HepG2 (cell line): ENCODE results near the gene PRR15L. TPM values are rescaled to one million over a fixed set of nuclear protein-coding genes. Genes with fewer than 3 reads are reported as not detected.

Experiments
- ATAC-seq: fragments of 200-7000 bp; cut with Tn5 transposase; 3 replicates; pipeline ENCODE4 v1.9.1; 2020; ENCODE audit warnings: mild to moderate bottlenecking, moderate library complexity
- BruUV-seq: library from RNA; stranded (reverse); fragments of 400-500 nt; replicated peaks from 2 replicates; lab custom pipeline; 2021; lab: Mats Ljungman, UMichigan
- CTCF ChIA-PET: fragments of 300-600 bp; formaldehyde crosslinking; extraction: SDS; loops from one replicate; lab custom pipeline; 2021; ENCODE audit warnings: low total read pairs, inconsistent platforms, low intra/inter-chr PET ratio; lab: Yijun Ruan, JAX
- POLR2A ChIA-PET: fragments of 350-600 bp; sonication (Branson Sonifier 250); formaldehyde crosslinking; loops from one replicate; lab custom pipeline; 2020; ENCODE audit warnings: antibody characterized with exemption, inconsistent platforms; lab: Yijun Ruan, JAX
- DNase-seq: peaks from one replicate; pipeline ENCODE4 v3.0.0-alpha.2; 2015; ENCODE audit warnings: low spot score
- FAIRE-seq: peaks from 3 replicates; lab custom pipeline; 2011; peaks lifted over from hg19 to GRCh38; lab: Jason Lieb, UNC
- H2AFZ ChIP-seq: one replicate; pipeline ENCODE4 v1.6.1; 2011; ENCODE audit warnings: low read length, inconsistent platforms
- H3K27ac ChIP-seq: fragments of 300-600 bp; 3 replicates; pipeline ENCODE4 v1.8.0; 2011; ENCODE audit warnings: mixed run types, mild to moderate bottlenecking, mixed read lengths, low read length, inconsistent platforms; ENCODE audit not compliant: insufficient read depth; ENCODE audit errors: extremely low read length
- H3K27me3 ChIP-seq, 2 experiments: fragments of 200-600 bp in 1 of 2; 2 replicates in 1 of 2; 3 replicates in 1 of 2; pipeline versions ENCODE4 v1.6.0 to v1.8.0; 2011; ENCODE audit warnings: low read length in 2 of 2, mild to moderate bottlenecking in 2 of 2, moderate library complexity in 2 of 2, inconsistent platforms in 1 of 2; ENCODE audit not compliant: insufficient read depth in 2 of 2, control insufficient read depth in 1 of 2
- H3K36me3 ChIP-seq, 2 experiments: fragments of 200-600 bp in 1 of 2; replicated peaks in 1 of 2; 2 replicates in 1 of 2; 3 replicates in 1 of 2; pipeline versions ENCODE4 v1.5.1 to v1.8.0; 2011; ENCODE audit warnings: low read length in 2 of 2, inconsistent platforms in 1 of 2; ENCODE audit not compliant: insufficient read depth in 2 of 2, control insufficient read depth in 1 of 2
- H3K4me1 ChIP-seq: 2 replicates; pipeline ENCODE4 v1.5.1; 2012; ENCODE audit warnings: low read length, inconsistent platforms; ENCODE audit not compliant: insufficient read depth
- H3K4me2 ChIP-seq: 2 replicates; pipeline ENCODE4 v1.6.0; 2011; ENCODE audit warnings: low read depth, low read length, inconsistent platforms
- H3K4me3 ChIP-seq, 3 experiments: fragments of 200-600 bp in 1 of 3; sonication (generic), shearing (Covaris generic) in 1 of 3; replicated peaks in 1 of 3; 2 replicates each; pipeline ENCODE4 v1.5.1; 2011 to 2016; ENCODE audit warnings: low read length in 3 of 3, inconsistent platforms in 2 of 3, low read depth in 2 of 3, mild to moderate bottlenecking in 2 of 3, control low read depth in 1 of 3, mixed read lengths in 1 of 3; ENCODE audit not compliant: insufficient read depth in 1 of 3
- H3K79me2 ChIP-seq: one replicate; pipeline ENCODE4 v1.6.1; 2011; ENCODE audit warnings: low read length, inconsistent platforms; ENCODE audit not compliant: insufficient read depth
- H3K9ac ChIP-seq: 2 replicates; pipeline ENCODE4 v1.6.0; 2011; ENCODE audit warnings: mild to moderate bottlenecking, low read depth, low read length, inconsistent platforms; ENCODE audit not compliant: insufficient read depth
- H3K9me3 ChIP-seq: 2 replicates; pipeline ENCODE4 v1.5.1; 2012; ENCODE audit warnings: mild to moderate bottlenecking, low read length
- H4K20me1 ChIP-seq: 2 replicates; pipeline ENCODE4 v1.6.0; 2011; ENCODE audit warnings: inconsistent platforms, mild to moderate bottlenecking, low read length, moderate library complexity; ENCODE audit not compliant: insufficient read depth
- CEBPB ChIP-seq: IDR thresholded peaks from 2 replicates; pipeline ENCODE4 v1.6.1; 2011; ENCODE audit warnings: low read depth, low read length, improper control_type of control experiment, borderline replicate concordance
- FOSL1 ChIP-seq: sonication (generic); formaldehyde crosslinking; IDR thresholded peaks from 2 replicates; pipeline ENCODE4 v1.9.0; 2021; ENCODE audit warnings: missing genetic modification reagents, borderline replicate concordance
- HDAC6 ChIP-seq: fragments of 200-600 bp; sonication (generic); IDR thresholded peaks from 2 replicates; pipeline ENCODE4 v1.7.0; 2017; ENCODE audit warnings: mild to moderate bottlenecking, antibody characterized with exemption, low read length, low read depth
- HNF4A ChIP-seq: sonication (generic); formaldehyde crosslinking; IDR thresholded peaks from 2 replicates; pipeline ENCODE4 v1.4.0; 2020; ENCODE audit warnings: missing genetic modification reagents
- HNF4G ChIP-seq, 2 experiments: sonication (generic) in 1 of 2; formaldehyde crosslinking in 1 of 2; IDR thresholded peaks; 2 replicates each; pipeline versions ENCODE4 v1.4.0 to v1.6.1; 2011 to 2020; ENCODE audit warnings: borderline replicate concordance in 2 of 2, low read depth in 2 of 2, mild to moderate bottlenecking in 2 of 2, low read length in 1 of 2, missing genetic modification reagents in 1 of 2, moderate library complexity in 1 of 2
- KAT8 ChIP-seq: IDR thresholded peaks from 2 replicates; pipeline ENCODE4 v1.6.1; 2016; ENCODE audit warnings: missing genetic modification reagents, missing compliant biosample characterization
- KDM2A ChIP-seq: sonication (generic); formaldehyde crosslinking; IDR thresholded peaks from 2 replicates; pipeline ENCODE4 v1.4.0; 2020; ENCODE audit warnings: low read depth, missing genetic modification reagents, borderline replicate concordance
- NR2F6 ChIP-seq, 2 experiments: IDR thresholded peaks; 2 replicates each; pipeline ENCODE4 v1.6.1; 2016; ENCODE audit warnings: antibody characterized with exemption in 1 of 2, mild to moderate bottlenecking in 1 of 2
- PTBP1 ChIP-seq: fragments of 200-400 bp; formaldehyde crosslinking; IDR thresholded peaks from 2 replicates; pipeline ENCODE4 v1.6.1; 2018; ENCODE audit warnings: low read length, low read depth; ENCODE audit not compliant: poor library complexity, severe bottlenecking
- REXO4 ChIP-seq: sonication (generic); formaldehyde crosslinking; IDR thresholded peaks from 2 replicates; pipeline ENCODE4 v1.8.0; 2022; ENCODE audit warnings: missing genetic modification reagents, mild to moderate bottlenecking, borderline replicate concordance
- RXRB ChIP-seq: IDR thresholded peaks from 2 replicates; pipeline ENCODE4 v1.6.1; 2016; ENCODE audit warnings: borderline replicate concordance, missing genetic modification reagents, missing compliant biosample characterization
- SNAI1 ChIP-seq: sonication (generic); formaldehyde crosslinking; IDR thresholded peaks from 2 replicates; pipeline ENCODE4 v1.5.0; 2020; ENCODE audit warnings: mild to moderate bottlenecking, missing genetic modification reagents, borderline replicate concordance
- SOX13 ChIP-seq, 3 experiments: fragments of 450-650 bp in 1 of 3; sonication (generic) in 1 of 3; formaldehyde crosslinking in 1 of 3; IDR thresholded peaks in 2 of 3; conservative IDR thresholded peaks in 1 of 3; 2 replicates each; pipeline versions ENCODE4 v1.5.0 to v1.6.1; 2016 to 2020; ENCODE audit warnings: antibody characterized with exemption in 1 of 3, mild to moderate bottlenecking in 1 of 3, missing compliant biosample characterization in 1 of 3, missing genetic modification reagents in 1 of 3, moderate library complexity in 1 of 3
- ZFX ChIP-seq: sonication (generic); formaldehyde crosslinking; IDR thresholded peaks from 2 replicates; pipeline ENCODE4 v1.4.0; 2020; ENCODE audit warnings: mild to moderate bottlenecking, low read depth, missing genetic modification reagents, moderate library complexity
- ZFY ChIP-seq: sonication (generic); formaldehyde crosslinking; IDR thresholded peaks from 2 replicates; pipeline ENCODE4 v1.4.0; 2020; ENCODE audit warnings: missing genetic modification reagents
- ZKSCAN8 ChIP-seq: IDR thresholded peaks from 2 replicates; pipeline ENCODE4 v1.6.1; 2016; ENCODE audit warnings: borderline replicate concordance, missing genetic modification reagents, missing compliant biosample characterization
- ZMYM4 ChIP-seq: sonication (generic); formaldehyde crosslinking; IDR thresholded peaks from 2 replicates; pipeline ENCODE4 v1.8.1; 2023; ENCODE audit warnings: mild to moderate bottlenecking, missing genetic modification reagents
- ZNF138 ChIP-seq: sonication (generic); formaldehyde crosslinking; IDR thresholded peaks from 2 replicates; pipeline ENCODE4 v1.5.0; 2020; ENCODE audit warnings: mild to moderate bottlenecking, low read depth, missing genetic modification reagents
- ZNF569 ChIP-seq: sonication (generic); formaldehyde crosslinking; IDR thresholded peaks from 2 replicates; pipeline ENCODE4 v1.5.0; 2020; ENCODE audit warnings: mild to moderate bottlenecking, missing genetic modification reagents, moderate library complexity, borderline replicate concordance
- WGBS: methylation state at CpG from one replicate; pipeline ENCODE4 v1.1.6; 2017; ENCODE audit warnings: low lambda C conversion rate; 5-methylcytosine and 5-hydroxymethylcytosine counted together
- in situ Hi-C: cut with HindIII; loops from 2 replicates; pipeline ENCODE4 v1.10.0; 2017; ENCODE audit warnings: low pct_unique_long_range_greater_than_20kb; ENCODE audit not compliant: extremely low pct_ligation_motif_present
- intact Hi-C: fragments of 100-400 bp; cut with micrococcal nuclease; formaldehyde crosslinking; loops from one replicate; pipeline ENCODE4 v1.10.0; 2022; ENCODE audit not compliant: unreplicated experiment
- polyA plus RNA-seq, 8 experiments: library from polyadenylated mRNA; depleted of rRNA in 3 of 8; stranded (reverse) in 7 of 8; unstranded in 1 of 8; fragments of >200 nt; fragmentation: Illumina TruSeq in 4 of 8; extraction: Trizol in 4 of 8; gene quantifications; 2 replicates each; pipeline versions ENCODE4 v1.2.1 to v1.2.3, GENCODE V29; 2011 to 2016; ENCODE audit warnings: low read depth in 4 of 8, missing spikeins in 1 of 8, mixed read lengths in 1 of 8; ENCODE audit not compliant: insufficient read depth in 1 of 8
- total RNA-seq, 5 experiments: library from RNA; depleted of rRNA; stranded (reverse); fragments of >200 nt; fragmentation: Illumina TruSeq; extraction: Trizol; gene quantifications; 2 replicates each; pipeline ENCODE4 v1.2.3, GENCODE V29; 2016; ENCODE audit warnings: low read depth in 1 of 5
- TF ChIP-seq, protein P1 (sequence below): sonication (generic); IDR thresholded peaks from 2 replicates; pipeline ENCODE4 v1.6.1; 2016; ENCODE audit warnings: low read depth, borderline replicate concordance

PRR15L gene
- total and polyA plus RNA-seq, 2 of the 13 experiments (the other 11 are each of a cell fraction or from before 2014, with no cell fraction given), result 0.44 to 2.0 TPM

DNA sequence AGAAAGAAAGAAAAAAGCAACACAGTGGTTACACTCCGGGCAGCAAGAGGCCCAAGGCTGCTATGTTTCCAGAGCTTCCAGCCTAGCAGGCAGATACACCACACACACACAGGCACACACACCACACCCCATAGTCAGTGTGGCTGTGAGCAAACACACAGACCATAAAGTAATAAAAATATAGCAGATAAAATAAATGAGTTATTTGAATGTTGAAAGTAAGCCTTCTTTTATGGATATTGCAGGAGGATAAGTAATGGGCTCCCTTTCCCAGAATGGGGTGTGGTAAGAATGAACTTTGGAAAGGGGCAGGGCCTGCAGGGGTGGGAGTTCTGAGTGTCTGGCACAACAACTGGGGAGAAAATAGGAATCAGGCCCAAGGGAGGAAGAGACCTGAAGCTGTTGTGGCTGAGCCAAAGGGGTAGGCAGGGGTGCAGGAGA lies 8.4 kb upstream of the PRR15L start:
- H4K20me1 ChIP-seq, result no peaks in the 10 kb centered on the region
- H3K79me2 ChIP-seq, result peaks cover under 1% of the 10 kb centered on the region
- no peaks in the 10 kb centered on the region; a peak in 1 of 5 replicates for H3K27me3 ChIP-seq
- BruUV-seq, result no TSS peak
- POLR2A ChIA-PET, result interaction anchor here (0.7 to 9.9 kb wide), 6 partner anchors 11 to 82 kb away, joined by 3 to 267 read pairs (median 4); partner anchors contain the start of genes NFE2L1, PNPO, PRR15L and SP2
- CTCF ChIA-PET, result interaction anchor here (2.9 kb wide), 1 partner anchor 17 kb away, joined by 13 read pairs; no protein-coding TSS in a partner anchor
- in situ Hi-C loops, result no loop called here
- H3K4me3 ChIP-seq, result peak overlapping the region in 1 of 3 experiments; percentile 21; a peak in 2 of 6 replicates
- intact Hi-C loops, result no loop called here
- no peaks in the 10 kb centered on the region for H3K9me3 ChIP-seq
- H2AFZ ChIP-seq, result no peak overlapping the region
- FAIRE-seq, result peak; percentile 48
- peak overlapping the region; percentile 58 for H3K4me2 ChIP-seq
- peak; percentile 65 for DNase-seq
- no peak overlapping the region for H3K27ac ChIP-seq
- H3K9ac ChIP-seq, result peak overlapping the region; percentile 42; the same call in 1 of the 2 replicates
- peak; percentile 12; the same call in 1 of the 3 replicates for ATAC-seq
- H3K4me1 ChIP-seq, result peaks cover 44% of the 10 kb centered on the region
- WGBS, result 10% methylated on average over 1 of the region's 1 CpG
- H3K36me3 ChIP-seq, result no peaks in the 10 kb centered on the region
- no peak for TF ChIP-seq ZNF138
- no peak for TF ChIP-seq FOSL1 (CRISPR knock-in tag)
- TF ChIP-seq SNAI1, result peak; percentile 64; the same call in 1 of the 2 replicates
- TF ChIP-seq HDAC6, result no peak
- TF ChIP-seq ZKSCAN8 (CRISPR knock-in tag), result 0 out of 2 replicates have a peak, but pooled peaks have one; percentile 48
- TF ChIP-seq, protein P1, sequence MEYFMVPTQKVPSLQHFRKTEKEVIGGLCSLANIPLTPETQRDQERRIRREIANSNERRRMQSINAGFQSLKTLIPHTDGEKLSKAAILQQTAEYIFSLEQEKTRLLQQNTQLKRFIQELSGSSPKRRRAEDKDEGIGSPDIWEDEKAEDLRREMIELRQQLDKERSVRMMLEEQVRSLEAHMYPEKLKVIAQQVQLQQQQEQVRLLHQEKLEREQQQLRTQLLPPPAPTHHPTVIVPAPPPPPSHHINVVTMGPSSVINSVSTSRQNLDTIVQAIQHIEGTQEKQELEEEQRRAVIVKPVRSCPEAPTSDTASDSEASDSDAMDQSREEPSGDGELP, result no peak
- peak; percentile 27; the same call in 1 of the 2 replicates for TF ChIP-seq KDM2A
- TF ChIP-seq HNF4G (IDR thresholded peaks at IDR 0.05; ENCODE audit: borderline replicate concordance, low read depth, low read length), result peak; percentile 64
- TF ChIP-seq HNF4G (CRISPR knock-in tag; IDR thresholded peaks at IDR 0.05; ENCODE audit: borderline replicate concordance, low read depth), result peak; percentile 25; the same call in 1 of the 2 replicates
- no peak for TF ChIP-seq PTBP1
- TF ChIP-seq ZFX (CRISPR knock-in tag), result peak; percentile 60
- TF ChIP-seq REXO4 (CRISPR knock-in tag), result no peak
- peak; percentile 36; the same call in 1 of the 2 replicates for TF ChIP-seq RXRB (CRISPR knock-in tag)
- peak; percentile 53; the same call in 1 of the 2 replicates for TF ChIP-seq KAT8 (CRISPR knock-in tag)
- TF ChIP-seq NR2F6 (IDR thresholded peaks at IDR 0.05), result no peak
- TF ChIP-seq NR2F6 (CRISPR knock-in tag; IDR thresholded peaks at IDR 0.05), result 0 out of 2 replicates have a peak, but pooled peaks have one; percentile 22
- TF ChIP-seq HNF4A (CRISPR knock-in tag), result peak; percentile 84
- TF ChIP-seq ZFY (CRISPR knock-in tag), result peak; percentile 47
- no peak for TF ChIP-seq ZNF569 (CRISPR knock-in tag)
- TF ChIP-seq CEBPB, result peak; percentile 43; the same call in 1 of the 2 replicates
- TF ChIP-seq SOX13 (IDR thresholded peaks at IDR 0.05), result no peak
- 0 out of 4 replicates have a peak, but pooled peaks of 1 of the 2 experiments have one; percentile 6 for TF ChIP-seq SOX13 (CRISPR knock-in tag; conservative IDR thresholded peaks at IDR 0.05 in 1 of 2, IDR thresholded peaks at IDR 0.05 in 1 of 2)
- TF ChIP-seq ZMYM4, result no peak
